Pancreas (tissue), 10 donors: Measurements from ENCODE around the gene DHX38. TPM values are rescaled to one million over a fixed set of nuclear protein-coding genes. Genes with fewer than 3 reads are reported as not detected.

ENCODE experiments used
- ATAC-seq, 4 donors: fragments of 200-7000 bp; cut with Tn5 transposase; one replicate each; pipeline versions ENCODE4 v1.8.0 to v1.9.1; 2020; ENCODE audit warnings: mild to moderate bottlenecking in 4 of 4, moderate library complexity in 4 of 4
- DNase-seq, 6 donors: peaks; one replicate each; pipeline ENCODE4 v3.0.0-alpha.2; 2020
- FAIRE-seq: peaks from 2 replicates; lab custom pipeline; 2012; peaks lifted over from hg19 to GRCh38; lab: Jason Lieb, UNC
- H3K27ac ChIP-seq, 4 donors: fragments of 200-600 bp; sonication (generic); 1 replicate in 3 of 4; 2 replicates in 1 of 4; pipeline versions ENCODE4 v1.5.0 to v1.8.0; 2020
- H3K27me3 ChIP-seq, 4 donors: fragments of 200-600 bp; one replicate each; pipeline ENCODE4 v1.8.0; 2021
- H3K36me3 ChIP-seq, 3 donors: fragments of 200-600 bp; sonication (generic) in 1 of 3; one replicate each; pipeline versions ENCODE4 v1.5.0 to v1.8.0; 2020 to 2021
- H3K4me1 ChIP-seq, 3 donors: fragments of 200-600 bp; one replicate each; pipeline ENCODE4 v1.8.0; 2021
- H3K4me3 ChIP-seq, 4 donors: fragments of 200-600 bp; sonication (generic) in 2 of 4; one replicate each; pipeline versions ENCODE4 v1.5.0 to v1.8.0; 2020 to 2021
- H3K9me3 ChIP-seq, 4 donors: fragments of 200-600 bp; one replicate each; pipeline ENCODE4 v1.8.0; 2021
- CTCF ChIP-seq, 4 donors: fragments of 200-600 bp; sonication (generic) in 3 of 4; IDR thresholded peaks; one replicate each; pipeline versions ENCODE4 v1.5.0 to v1.8.0; 2021; ENCODE audit warnings: antibody characterized with exemption in 4 of 4
- WGBS, 2 donors: extraction: QIAGEN DNeasy Blood & Tissue Kit; methylation state at CpG; one replicate each; pipeline ENCODE4 v1.1.7; 2013; 5-methylcytosine and 5-hydroxymethylcytosine counted together
- intact Hi-C, 3 donors: fragments of 100-400 bp; cut with DNase I; formaldehyde crosslinking; loops; one replicate each; pipeline versions ENCODE4 v1.11.1 to v1.14.2; 2022
- polyA plus RNA-seq, 2 donors: library from polyadenylated mRNA; stranded (reverse); fragments of 200-250 nt; gene quantifications; one replicate each; pipeline ENCODE4 v1.2.3, GENCODE V29; 2013
- total RNA-seq, 6 donors: library from RNA; stranded (reverse); fragmentation: NEBNext Ultra II Directional in 4 of 6; extraction: Animal tissue kit (Norgen Biotek cat#: 25700) in 4 of 6; gene quantifications; one replicate each; pipeline versions ENCODE4 v1.2.1 to v1.2.4, GENCODE V29; 2021 to 2023
- donor health status: healthy with polysubstance abuse.
- donor health status: DM: no; HTN: no; CAD: no; lungs with moderate emphysema.
- donor health status: DM: no; HTN: no; CAD: no.
- donor health status: control.
- donor health status: control.
- donor health status: Bipolar disorder and iron deficiency.
- donor health status: DM: yes; HTN: yes; CAD: no.
- donor health status: DM: no; HTN: no; CAD: no.
- donor health status: DM: no; HTN: no; CAD: no.
- donor health status: DM: yes; HTN: yes; CAD: no.

DHX38 gene
- total and polyA plus RNA-seq, 8 donors = 16.3 to 68.2 (median 24.3) TPM

GRCh38 chr16:72132726-72133125, 39.1 kb downstream of the DHX38 start:
- ATAC-seq (no peak), DNase-seq (no peak), FAIRE-seq (no peak)
- Histone ChIP-seq H3K36me3 (no peaks in the 10 kb centered on the region), H3K27ac (no peak overlapping the region), H3K27me3 (no peaks in the 10 kb centered on the region), H3K9me3 (no peaks in the 10 kb centered on the region), H3K4me3 (no peak overlapping the region), H3K4me1 (no peaks in the 10 kb centered on the region)
- intact Hi-C loops = no loop called here
- 79 to 80% methylated on average over 3 of the region's 3 CpGs for WGBS, 2 donors
- no peak for TF ChIP-seq CTCF (IDR thresholded peaks at IDR 0.05)

- no peak for TF ChIP-seq CTCF (IDR thresholded peaks at IDR 0.05)
- Histone ChIP-seq H3K27me3 (no peaks in the 10 kb centered on the region), H3K36me3 (no peaks in the 10 kb centered on the region), H3K9me3 (no peaks in the 10 kb centered on the region), H3K4me3 (no peak overlapping the region), H3K4me1 (no peaks in the 10 kb centered on the region), H3K27ac (no peak overlapping the region)
- FAIRE-seq (no peak), ATAC-seq (no peak), DNase-seq (no peak)
- intact Hi-C loops = no loop called here
- 96 to 100% methylated on average over 2 of the region's 2 CpGs for WGBS, 2 donors
Measured at GRCh38 chr16:72134507-72134906, 40.9 kb downstream of the DHX38 start.

DNA sequence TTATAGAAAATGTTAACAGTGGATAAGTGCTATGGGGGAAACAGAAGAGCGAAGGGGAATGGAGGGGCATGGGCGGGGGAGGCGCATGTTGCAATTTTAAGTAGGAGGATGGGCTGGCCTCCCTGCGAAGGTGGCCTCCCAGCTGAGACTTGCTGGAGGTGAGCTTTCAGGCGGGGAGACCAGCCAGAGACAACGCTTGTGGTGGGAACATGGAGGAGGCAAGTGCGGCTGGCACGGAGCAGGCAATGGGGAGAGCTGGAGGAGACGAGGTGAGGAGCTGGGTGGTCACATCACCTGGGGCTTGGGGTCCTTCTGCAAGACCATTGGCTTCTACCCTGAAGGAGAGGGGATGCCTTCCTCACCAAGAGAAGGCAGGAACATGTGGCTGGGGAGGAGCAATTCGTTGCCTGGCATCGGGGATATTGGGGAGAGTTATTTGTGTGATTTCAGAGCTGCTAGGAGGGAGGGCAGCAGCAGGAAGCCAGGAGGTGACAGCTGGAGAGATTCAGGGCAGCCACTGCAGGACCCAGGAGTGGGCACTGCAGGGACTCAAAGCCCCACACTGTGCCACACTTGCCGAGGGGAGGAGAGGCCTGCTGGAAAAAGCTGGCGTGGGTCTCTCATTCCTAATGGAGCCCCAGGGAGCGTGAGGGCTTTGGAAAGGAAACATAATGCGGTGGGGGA, 43.9 kb downstream of the DHX38 start:
- H3K9me3 ChIP-seq = no peaks in the 10 kb centered on the region
- intact Hi-C loops = no loop called here
- no peaks in the 10 kb centered on the region for H3K4me1 ChIP-seq
- H3K4me3 ChIP-seq = no peak overlapping the region
- no peak overlapping the region for H3K27ac ChIP-seq
- no peak for TF ChIP-seq CTCF (IDR thresholded peaks at IDR 0.05)
- DNase-seq = no peak
- no peaks in the 10 kb centered on the region for H3K27me3 ChIP-seq
- WGBS, 2 donors = 77 to 85% methylated on average over 15 of the region's 15 CpGs
- H3K36me3 ChIP-seq = no peaks in the 10 kb centered on the region
- ATAC-seq = no peak
- no peak for FAIRE-seq

DNA sequence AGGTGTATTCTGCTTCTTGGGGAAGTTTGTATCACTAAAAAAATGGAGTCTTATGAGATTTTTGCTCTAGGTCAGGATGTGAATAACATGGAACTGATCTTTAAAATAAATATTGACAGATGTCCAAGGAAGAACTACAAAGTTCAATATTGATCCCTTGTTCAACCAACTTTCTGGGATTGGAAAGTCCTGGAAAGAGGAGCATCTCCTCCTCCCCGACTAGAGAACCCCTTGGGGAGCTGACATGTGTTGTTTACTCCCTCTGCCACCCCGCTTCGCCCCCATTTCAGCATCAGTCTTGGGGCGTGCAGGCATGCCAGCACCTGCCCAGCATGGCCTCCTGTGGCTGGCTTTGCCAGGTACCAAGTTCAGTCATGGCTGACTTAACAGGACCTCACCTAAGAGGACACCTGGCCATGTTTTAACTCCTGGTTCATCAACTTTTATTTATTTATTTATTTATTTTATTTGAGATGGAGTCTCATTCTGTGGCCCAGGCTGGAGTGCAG, 44.5 kb downstream of the DHX38 start:
- H3K9me3 ChIP-seq = no peaks in the 10 kb centered on the region
- no peak for ATAC-seq
- H3K36me3 ChIP-seq = no peaks in the 10 kb centered on the region
- intact Hi-C loops = no loop called here
- H3K4me3 ChIP-seq = no peak overlapping the region
- no peak for DNase-seq
- no peaks in the 10 kb centered on the region for H3K4me1 ChIP-seq
- whole genome bisulfite sequencing, 2 donors = 81 to 95% methylated on average over 4 of the region's 4 CpGs
- no peak overlapping the region for H3K27ac ChIP-seq
- TF ChIP-seq CTCF (IDR thresholded peaks at IDR 0.05) = no peak
- FAIRE-seq = no peak
- no peaks in the 10 kb centered on the region for H3K27me3 ChIP-seq

GRCh38 chr16:72139908-72140307, 46.3 kb downstream of the DHX38 start:
- intact Hi-C loops = no loop called here
- DNase-seq (no peak), ATAC-seq (no peak), FAIRE-seq (no peak)
- Histone ChIP-seq H3K36me3 (no peaks in the 10 kb centered on the region), H3K27me3 (no peaks in the 10 kb centered on the region), H3K4me1 (no peaks in the 10 kb centered on the region), H3K9me3 (no peaks in the 10 kb centered on the region), H3K27ac (no peak overlapping the region), H3K4me3 (no peak overlapping the region)
- 92 to 94% methylated on average over 2 of the region's 2 CpGs for WGBS, 2 donors
- no peak for TF ChIP-seq CTCF (IDR thresholded peaks at IDR 0.05)
